WTC11 (cell line): ENCODE data around the gene EXD3. TPM values are rescaled to one million over a fixed set of nuclear protein-coding genes. Genes with fewer than 3 reads are reported as not detected.

Source experiments
- ATAC-seq: fragments of 200-7000 bp; cut with Tn5 transposase; 2 replicates; pipeline ENCODE4 v1.10.0; 2021; ENCODE audit warnings: mild to moderate bottlenecking, moderate library complexity
- CTCF ChIA-PET: fragments of 300-600 bp; sonication (Branson Sonifier 250); formaldehyde crosslinking; loops from one replicate; lab custom pipeline; 2021; ENCODE audit warnings: antibody characterized with exemption; lab: Charles Lee
- POLR2A ChIA-PET: fragments of 350-600 bp; sonication (Branson Sonifier 250); formaldehyde crosslinking; loops from one replicate; lab custom pipeline; 2021; ENCODE audit warnings: antibody characterized with exemption; lab: Charles Lee
- DNase-seq: peaks from one replicate; pipeline ENCODE4 v3.0.0; 2021; ENCODE audit warnings: low spot score
- H3K27ac Mint-ChIP-seq: 2 replicates; pipeline ENCODE4 v1.8.0; 2021; ENCODE audit warnings: mixed read lengths
- H3K27me3 Mint-ChIP-seq: 2 replicates; pipeline ENCODE4 v1.8.0; 2021; ENCODE audit warnings: low read depth, mild to moderate bottlenecking, moderate library complexity, mixed read lengths
- H3K36me3 Mint-ChIP-seq: 2 replicates; pipeline ENCODE4 v1.8.0; 2021; ENCODE audit warnings: mixed read lengths
- H3K4me1 Mint-ChIP-seq: 2 replicates; pipeline ENCODE4 v1.8.0; 2022; ENCODE audit warnings: mixed read lengths
- H3K4me3 Mint-ChIP-seq: 2 replicates; pipeline ENCODE4 v1.8.0; 2021; ENCODE audit warnings: mild to moderate bottlenecking, moderate library complexity, mixed read lengths
- H3K9me3 Mint-ChIP-seq: 2 replicates; pipeline ENCODE4 v1.8.0; 2021; ENCODE audit warnings: mixed read lengths
- ATF6 ChIP-seq: sonication (generic); formaldehyde crosslinking; IDR thresholded peaks from 2 replicates; pipeline ENCODE4 v1.8.1; 2023; ENCODE audit warnings: mild to moderate bottlenecking, missing genetic modification reagents
- CDX4 ChIP-seq: fragments of 250-450 bp; sonication (Bioruptor Pico); IDR thresholded peaks from 2 replicates; pipeline ENCODE4 v1.9.0; 2021; ENCODE audit warnings: moderate library complexity, mild to moderate bottlenecking, inconsistent platforms, borderline replicate concordance
- CREM ChIP-seq: sonication (generic); formaldehyde crosslinking; IDR thresholded peaks from 2 replicates; pipeline ENCODE4 v1.8.1; 2022; ENCODE audit warnings: mild to moderate bottlenecking, missing genetic modification reagents, moderate library complexity
- ESRRA ChIP-seq: sonication (generic); formaldehyde crosslinking; IDR thresholded peaks from 2 replicates; pipeline ENCODE4 v1.8.1; 2022; ENCODE audit warnings: mild to moderate bottlenecking, missing genetic modification reagents, borderline replicate concordance
- HMGXB4 ChIP-seq: sonication (generic); formaldehyde crosslinking; IDR thresholded peaks from 2 replicates; pipeline ENCODE4 v1.8.1; 2023; ENCODE audit warnings: mild to moderate bottlenecking, moderate library complexity, missing genetic modification reagents
- JUN ChIP-seq: sonication (generic); formaldehyde crosslinking; IDR thresholded peaks from 2 replicates; pipeline ENCODE4 v1.8.0; 2023; ENCODE audit warnings: mild to moderate bottlenecking, missing genetic modification reagents
- OVOL2 ChIP-seq: fragments of 250-450 bp; sonication (Bioruptor Pico); IDR thresholded peaks from 2 replicates; pipeline ENCODE4 v1.9.0; 2021; ENCODE audit warnings: mild to moderate bottlenecking, borderline replicate concordance
- RELA ChIP-seq: sonication (generic); formaldehyde crosslinking; IDR thresholded peaks from 2 replicates; pipeline ENCODE4 v1.8.1; 2022; ENCODE audit warnings: missing genetic modification reagents, mild to moderate bottlenecking, borderline replicate concordance
- STAT6 ChIP-seq: sonication (generic); formaldehyde crosslinking; conservative IDR thresholded peaks from 2 replicates; pipeline ENCODE4 v1.8.1; 2023; ENCODE audit warnings: mild to moderate bottlenecking, low read depth, missing genetic modification reagents, moderate library complexity
- ZNF232 ChIP-seq: sonication (generic); formaldehyde crosslinking; IDR thresholded peaks from 2 replicates; pipeline ENCODE4 v1.8.0; 2022; ENCODE audit warnings: mild to moderate bottlenecking, missing genetic modification reagents
- ZNF263 ChIP-seq: sonication (generic); formaldehyde crosslinking; IDR thresholded peaks from 2 replicates; pipeline ENCODE4 v1.8.1; 2022; ENCODE audit warnings: low read depth, mild to moderate bottlenecking, moderate library complexity, missing genetic modification reagents
- ZNF423 ChIP-seq: fragments of 250-450 bp; sonication (Bioruptor Pico); IDR thresholded peaks from 2 replicates; pipeline ENCODE4 v2.1.2; 2022; ENCODE audit warnings: mild to moderate bottlenecking, moderate library complexity
- total RNA-seq: library from RNA; stranded (reverse); gene quantifications from 3 replicates; pipeline ENCODE4 v1.2.3, GENCODE V29; 2021
- TF ChIP-seq, protein P1 (sequence below): fragments of 250-450 bp; sonication (Bioruptor Pico); IDR thresholded peaks from 2 replicates; pipeline ENCODE4 v1.8.0; 2021; ENCODE audit warnings: mild to moderate bottlenecking
- TF ChIP-seq, protein P2 (sequence below): sonication (generic); formaldehyde crosslinking; conservative IDR thresholded peaks from 2 replicates; pipeline ENCODE4 v1.8.1; 2022; ENCODE audit warnings: mild to moderate bottlenecking, missing genetic modification reagents
- TF ChIP-seq, protein P3 (sequence below): sonication (generic); formaldehyde crosslinking; IDR thresholded peaks from 2 replicates; pipeline ENCODE4 v1.8.0; 2022; ENCODE audit warnings: mild to moderate bottlenecking, missing genetic modification reagents
- TF ChIP-seq, protein P4 (sequence below): sonication (generic); formaldehyde crosslinking; IDR thresholded peaks from 2 replicates; pipeline ENCODE4 v1.8.1; 2022; ENCODE audit warnings: missing genetic modification reagents, borderline replicate concordance
- TF ChIP-seq, protein P5 (sequence below): sonication (generic); formaldehyde crosslinking; IDR thresholded peaks from 2 replicates; pipeline ENCODE4 v1.8.1; 2022; ENCODE audit warnings: mild to moderate bottlenecking, moderate library complexity, missing genetic modification reagents

The EXD3 gene
- total RNA-seq, 1 experiment from 2014 or later: 21.2 TPM

DNA sequence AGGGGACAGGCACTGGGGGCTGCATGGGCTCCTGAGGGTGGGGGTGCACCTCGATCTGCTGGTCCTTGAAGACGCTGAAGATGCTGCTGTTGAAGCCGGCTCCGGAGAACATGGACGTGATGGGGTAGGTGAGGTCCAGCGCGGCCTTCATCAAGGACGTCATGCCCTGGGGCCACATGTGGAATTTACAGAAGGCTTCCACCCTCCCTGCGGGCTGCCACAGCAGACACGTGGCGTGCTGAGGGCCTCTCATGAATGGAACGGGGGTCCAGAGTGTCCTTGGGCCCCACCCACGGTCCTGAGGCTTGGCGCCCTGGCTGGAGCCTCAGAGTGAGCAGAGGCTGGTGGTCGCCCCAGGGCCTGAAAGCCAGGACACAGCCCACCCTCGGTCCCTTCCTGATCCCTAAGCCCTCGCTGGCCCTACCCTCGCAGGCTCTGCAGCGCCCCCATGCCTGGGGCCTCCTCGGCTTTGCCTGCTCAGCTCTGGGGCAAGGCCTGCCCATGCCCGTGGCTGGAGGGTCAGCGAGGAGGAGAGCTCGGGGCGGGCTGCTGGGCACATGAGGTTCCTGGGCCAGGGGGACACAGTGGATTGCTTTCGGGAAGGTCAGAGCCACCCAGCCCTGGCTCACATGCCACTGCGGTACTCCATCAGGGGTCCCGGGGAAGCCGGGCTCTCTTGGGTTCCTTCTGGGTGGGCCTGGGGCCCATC lies 41.5 kb upstream of the EXD3 start:
- H3K36me3 Mint-ChIP-seq: no peaks in the 10 kb centered on the region
- H3K27ac Mint-ChIP-seq: no peak overlapping the region
- H3K9me3 Mint-ChIP-seq: no peaks in the 10 kb centered on the region
- no peaks in the 10 kb centered on the region for H3K4me1 Mint-ChIP-seq
- ChIA-PET POLR2A (no interaction called here), CTCF (interaction anchor here (1.6 kb wide), 1 partner anchor 70 kb away, joined by 3 read pairs; no protein-coding TSS in a partner anchor)
- DNase-seq (no peak), ATAC-seq (no peak)
- TF ChIP-seq RELA (CRISPR knock-in tag) (no peak), ZNF263 (CRISPR knock-in tag) (no peak), ZNF423 (CRISPR knock-in tag) (no peak), HMGXB4 (CRISPR knock-in tag) (no peak), STAT6 (CRISPR knock-in tag) (no peak), CDX4 (CRISPR knock-in tag) (no peak), ZNF232 (CRISPR knock-in tag) (no peak), OVOL2 (no peak), ATF6 (no peak), ESRRA (CRISPR knock-in tag) (no peak), JUN (no peak), CREM (no peak)
- TF ChIP-seq, protein P1, sequence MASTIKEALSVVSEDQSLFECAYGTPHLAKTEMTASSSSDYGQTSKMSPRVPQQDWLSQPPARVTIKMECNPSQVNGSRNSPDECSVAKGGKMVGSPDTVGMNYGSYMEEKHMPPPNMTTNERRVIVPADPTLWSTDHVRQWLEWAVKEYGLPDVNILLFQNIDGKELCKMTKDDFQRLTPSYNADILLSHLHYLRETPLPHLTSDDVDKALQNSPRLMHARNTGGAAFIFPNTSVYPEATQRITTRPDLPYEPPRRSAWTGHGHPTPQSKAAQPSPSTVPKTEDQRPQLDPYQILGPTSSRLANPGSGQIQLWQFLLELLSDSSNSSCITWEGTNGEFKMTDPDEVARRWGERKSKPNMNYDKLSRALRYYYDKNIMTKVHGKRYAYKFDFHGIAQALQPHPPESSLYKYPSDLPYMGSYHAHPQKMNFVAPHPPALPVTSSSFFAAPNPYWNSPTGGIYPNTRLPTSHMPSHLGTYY (CRISPR knock-in tag): no peak
- TF ChIP-seq, protein P2, sequence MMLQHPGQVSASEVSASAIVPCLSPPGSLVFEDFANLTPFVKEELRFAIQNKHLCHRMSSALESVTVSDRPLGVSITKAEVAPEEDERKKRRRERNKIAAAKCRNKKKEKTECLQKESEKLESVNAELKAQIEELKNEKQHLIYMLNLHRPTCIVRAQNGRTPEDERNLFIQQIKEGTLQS (CRISPR knock-in tag): no peak
- TF ChIP-seq, protein P3, sequence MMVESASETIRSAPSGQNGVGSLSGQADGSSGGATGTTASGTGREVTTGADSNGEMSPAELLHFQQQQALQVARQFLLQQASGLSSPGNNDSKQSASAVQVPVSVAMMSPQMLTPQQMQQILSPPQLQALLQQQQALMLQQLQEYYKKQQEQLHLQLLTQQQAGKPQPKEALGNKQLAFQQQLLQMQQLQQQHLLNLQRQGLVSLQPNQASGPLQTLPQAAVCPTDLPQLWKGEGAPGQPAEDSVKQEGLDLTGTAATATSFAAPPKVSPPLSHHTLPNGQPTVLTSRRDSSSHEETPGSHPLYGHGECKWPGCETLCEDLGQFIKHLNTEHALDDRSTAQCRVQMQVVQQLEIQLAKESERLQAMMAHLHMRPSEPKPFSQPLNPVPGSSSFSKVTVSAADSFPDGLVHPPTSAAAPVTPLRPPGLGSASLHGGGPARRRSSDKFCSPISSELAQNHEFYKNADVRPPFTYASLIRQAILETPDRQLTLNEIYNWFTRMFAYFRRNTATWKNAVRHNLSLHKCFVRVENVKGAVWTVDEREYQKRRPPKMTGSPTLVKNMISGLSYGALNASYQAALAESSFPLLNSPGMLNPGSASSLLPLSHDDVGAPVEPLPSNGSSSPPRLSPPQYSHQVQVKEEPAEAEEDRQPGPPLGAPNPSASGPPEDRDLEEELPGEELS (CRISPR knock-in tag): no peak
- TF ChIP-seq, protein P4, sequence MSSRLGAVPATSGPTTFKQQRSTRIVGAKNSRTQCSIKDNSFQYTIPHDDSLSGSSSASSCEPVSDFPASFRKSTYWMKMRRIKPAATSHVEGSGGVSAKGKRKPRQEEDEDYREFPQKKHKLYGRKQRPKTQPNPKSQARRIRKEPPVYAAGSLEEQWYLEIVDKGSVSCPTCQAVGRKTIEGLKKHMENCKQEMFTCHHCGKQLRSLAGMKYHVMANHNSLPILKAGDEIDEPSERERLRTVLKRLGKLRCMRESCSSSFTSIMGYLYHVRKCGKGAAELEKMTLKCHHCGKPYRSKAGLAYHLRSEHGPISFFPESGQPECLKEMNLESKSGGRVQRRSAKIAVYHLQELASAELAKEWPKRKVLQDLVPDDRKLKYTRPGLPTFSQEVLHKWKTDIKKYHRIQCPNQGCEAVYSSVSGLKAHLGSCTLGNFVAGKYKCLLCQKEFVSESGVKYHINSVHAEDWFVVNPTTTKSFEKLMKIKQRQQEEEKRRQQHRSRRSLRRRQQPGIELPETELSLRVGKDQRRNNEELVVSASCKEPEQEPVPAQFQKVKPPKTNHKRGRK (CRISPR knock-in tag): no peak
- TF ChIP-seq, protein P5, sequence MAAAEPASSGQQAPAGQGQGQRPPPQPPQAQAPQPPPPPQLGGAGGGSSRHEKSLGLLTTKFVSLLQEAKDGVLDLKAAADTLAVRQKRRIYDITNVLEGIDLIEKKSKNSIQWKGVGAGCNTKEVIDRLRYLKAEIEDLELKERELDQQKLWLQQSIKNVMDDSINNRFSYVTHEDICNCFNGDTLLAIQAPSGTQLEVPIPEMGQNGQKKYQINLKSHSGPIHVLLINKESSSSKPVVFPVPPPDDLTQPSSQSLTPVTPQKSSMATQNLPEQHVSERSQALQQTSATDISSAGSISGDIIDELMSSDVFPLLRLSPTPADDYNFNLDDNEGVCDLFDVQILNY (CRISPR knock-in tag): no peak
- H3K27me3 Mint-ChIP-seq: no peaks in the 10 kb centered on the region
- no peak overlapping the region for H3K4me3 Mint-ChIP-seq
